Panc1 (cell line): ENCODE measurements around the gene DNAJB8.

ENCODE experiments used
- POLR2AphosphoS5 ChIP-seq: IDR thresholded peaks from 2 replicates; pipeline ENCODE4 v1.6.1; 2012; ENCODE audit warnings: mild to moderate bottlenecking, low read depth, low read length, moderate library complexity
- SIN3A ChIP-seq: IDR thresholded peaks from 2 replicates; pipeline ENCODE4 v1.6.1; 2012; ENCODE audit warnings: low read depth, mild to moderate bottlenecking, low read length, moderate library complexity, borderline replicate concordance; ENCODE audit not compliant: insufficient read depth
- TF ChIP-seq, protein P1 (sequence below): fragments of 450-650 bp; IDR thresholded peaks from 2 replicates; pipeline ENCODE4 v1.5.1; 2017; ENCODE audit warnings: mild to moderate bottlenecking

DNA sequence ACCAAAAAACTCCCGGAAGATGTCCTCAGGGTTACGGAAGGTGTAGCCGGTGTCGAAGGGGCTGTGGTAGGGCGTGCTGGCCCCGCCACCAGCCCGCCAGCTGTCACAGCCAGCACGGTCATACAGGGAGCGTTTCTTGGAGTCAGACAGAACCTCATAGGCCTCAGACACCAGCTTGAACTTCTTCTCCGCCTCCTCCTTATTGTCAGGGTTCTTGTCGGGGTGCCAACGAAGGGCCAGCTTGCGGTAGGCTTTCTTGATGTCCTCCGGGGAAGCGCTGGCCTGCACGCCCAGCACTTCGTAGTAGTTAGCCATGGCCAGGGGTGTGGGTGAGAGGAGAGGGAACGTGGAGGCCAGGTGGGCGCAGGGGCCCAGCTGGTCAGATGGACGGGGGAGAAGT is 3.8 kb downstream of the DNAJB8 start:
- TF ChIP-seq, protein P1, sequence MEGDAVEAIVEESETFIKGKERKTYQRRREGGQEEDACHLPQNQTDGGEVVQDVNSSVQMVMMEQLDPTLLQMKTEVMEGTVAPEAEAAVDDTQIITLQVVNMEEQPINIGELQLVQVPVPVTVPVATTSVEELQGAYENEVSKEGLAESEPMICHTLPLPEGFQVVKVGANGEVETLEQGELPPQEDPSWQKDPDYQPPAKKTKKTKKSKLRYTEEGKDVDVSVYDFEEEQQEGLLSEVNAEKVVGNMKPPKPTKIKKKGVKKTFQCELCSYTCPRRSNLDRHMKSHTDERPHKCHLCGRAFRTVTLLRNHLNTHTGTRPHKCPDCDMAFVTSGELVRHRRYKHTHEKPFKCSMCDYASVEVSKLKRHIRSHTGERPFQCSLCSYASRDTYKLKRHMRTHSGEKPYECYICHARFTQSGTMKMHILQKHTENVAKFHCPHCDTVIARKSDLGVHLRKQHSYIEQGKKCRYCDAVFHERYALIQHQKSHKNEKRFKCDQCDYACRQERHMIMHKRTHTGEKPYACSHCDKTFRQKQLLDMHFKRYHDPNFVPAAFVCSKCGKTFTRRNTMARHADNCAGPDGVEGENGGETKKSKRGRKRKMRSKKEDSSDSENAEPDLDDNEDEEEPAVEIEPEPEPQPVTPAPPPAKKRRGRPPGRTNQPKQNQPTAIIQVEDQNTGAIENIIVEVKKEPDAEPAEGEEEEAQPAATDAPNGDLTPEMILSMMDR: no peak
- TF ChIP-seq SIN3A (no peak), POLR2AphosphoS5 (no peak)
